ENCODE measurements around the gene NCF2. TPM values are rescaled to one million over a fixed set of nuclear protein-coding genes. Genes with fewer than 3 reads are reported as not detected.
A peak's percentile ranks its signal among the peaks of the same experiment; 100 is the strongest.

Gene NCF2
- total RNA-seq, 2 experiments from 2014 or later: 6.0 to 9.8 TPM

GRCh38 chr1:183572721-183573120 is 17.5 kb downstream of the NCF2 start:
- Mint-ChIP-seq H3K9me3 (ENCODE audit: low read depth) (no peaks in the 10 kb centered on the region), H3K27me3 (no peaks in the 10 kb centered on the region), H3K36me3 (peaks cover 1% of the 10 kb centered on the region), H3K4me1 (peaks cover 1% of the 10 kb centered on the region), H3K27ac (no peak overlapping the region), H3K4me3 (no peak overlapping the region)
- CTCF ChIA-PET: no interaction called here
- no peak for ATAC-seq
- no peak for DNase-seq

- H3K36me3 Mint-ChIP-seq: peaks cover 2% of the 10 kb centered on the region
- no peak overlapping the region for H3K4me3 Mint-ChIP-seq
- H3K27ac Mint-ChIP-seq: no peak overlapping the region
- CTCF ChIA-PET: no interaction called here
- ATAC-seq (no peak), DNase-seq (no peak)
- H3K4me1 Mint-ChIP-seq: peaks cover 6% of the 10 kb centered on the region
- no peaks in the 10 kb centered on the region for H3K9me3 Mint-ChIP-seq (ENCODE audit: low read depth)
- no peaks in the 10 kb centered on the region for H3K27me3 Mint-ChIP-seq
Measured at GRCh38 chr1:183571678-183572268, 18.5 kb downstream of the NCF2 start.

- Mint-ChIP-seq H3K9me3 (ENCODE audit: low read depth) (no peaks in the 10 kb centered on the region), H3K36me3 (peaks cover 2% of the 10 kb centered on the region), H3K4me3 (no peak overlapping the region), H3K4me1 (peaks cover 6% of the 10 kb centered on the region), H3K27me3 (no peaks in the 10 kb centered on the region), H3K27ac (no peak overlapping the region)
- ATAC-seq (no peak), DNase-seq (no peak)
- CTCF ChIA-PET: no interaction called here
Measured at GRCh38 chr1:183570451-183570850, 19.8 kb downstream of the NCF2 start.

- no peak overlapping the region for H3K4me3 Mint-ChIP-seq
- CTCF ChIA-PET: no interaction called here
- no peaks in the 10 kb centered on the region for H3K9me3 Mint-ChIP-seq (ENCODE audit: low read depth)
- H3K4me1 Mint-ChIP-seq: peaks cover 6% of the 10 kb centered on the region
- DNase-seq (no peak), ATAC-seq (no peak)
- no peaks in the 10 kb centered on the region for H3K27me3 Mint-ChIP-seq
- H3K36me3 Mint-ChIP-seq: peaks cover 2% of the 10 kb centered on the region
- no peak overlapping the region for H3K27ac Mint-ChIP-seq
Measured at GRCh38 chr1:183569801-183570200, 20.5 kb downstream of the NCF2 start.

- no peak overlapping the region for H3K27ac Mint-ChIP-seq
- ATAC-seq: no peak
- no peak for DNase-seq
- H3K4me1 Mint-ChIP-seq: peaks cover 6% of the 10 kb centered on the region
- H3K9me3 Mint-ChIP-seq (ENCODE audit: low read depth): no peaks in the 10 kb centered on the region
- H3K27me3 Mint-ChIP-seq: no peaks in the 10 kb centered on the region
- H3K36me3 Mint-ChIP-seq: peaks cover 1% of the 10 kb centered on the region
- CTCF ChIA-PET: no interaction called here
- H3K4me3 Mint-ChIP-seq: no peak overlapping the region
Measured at GRCh38 chr1:183569141-183569540, 21.1 kb downstream of the NCF2 start.

- peaks cover 1% of the 10 kb centered on the region for H3K36me3 Mint-ChIP-seq
- CTCF ChIA-PET: interaction anchor here (1.1 to 1.4 kb wide), 2 partner anchors 22 to 117 kb away, joined by 3 read pairs; partner anchors contain the start of gene NCF2
- H3K4me3 Mint-ChIP-seq: no peak overlapping the region
- DNase-seq: no peak
- no peaks in the 10 kb centered on the region for H3K9me3 Mint-ChIP-seq (ENCODE audit: low read depth)
- H3K27ac Mint-ChIP-seq: no peak overlapping the region
- peaks cover 6% of the 10 kb centered on the region for H3K4me1 Mint-ChIP-seq
- H3K27me3 Mint-ChIP-seq: no peaks in the 10 kb centered on the region
- ATAC-seq: no peak
Measured at GRCh38 chr1:183568176-183569021, 21.9 kb downstream of the NCF2 start.

- DNase-seq (no peak), ATAC-seq (peak; percentile 43)
- Mint-ChIP-seq H3K27ac (no peak overlapping the region), H3K9me3 (ENCODE audit: low read depth) (no peaks in the 10 kb centered on the region), H3K27me3 (no peaks in the 10 kb centered on the region), H3K4me1 (peaks cover 6% of the 10 kb centered on the region), H3K36me3 (peaks cover 1% of the 10 kb centered on the region), H3K4me3 (no peak overlapping the region)
- CTCF ChIA-PET: interaction anchor here (1.1 to 1.4 kb wide), 2 partner anchors 23 to 117 kb away, joined by 3 read pairs; partner anchors contain the start of gene NCF2
Measured at GRCh38 chr1:183567584-183567983, 22.7 kb downstream of the NCF2 start.

GRCh38 chr1:183566026-183566425 is 24.2 kb downstream of the NCF2 start:
- peaks cover 3% of the 10 kb centered on the region for H3K36me3 Mint-ChIP-seq
- no peaks in the 10 kb centered on the region for H3K9me3 Mint-ChIP-seq (ENCODE audit: low read depth)
- H3K4me1 Mint-ChIP-seq: peaks cover 6% of the 10 kb centered on the region
- no peak overlapping the region for H3K4me3 Mint-ChIP-seq
- CTCF ChIA-PET: no interaction called here
- no peak overlapping the region for H3K27ac Mint-ChIP-seq
- DNase-seq (no peak), ATAC-seq (no peak)
- no peaks in the 10 kb centered on the region for H3K27me3 Mint-ChIP-seq

- no peaks in the 10 kb centered on the region for H3K9me3 Mint-ChIP-seq (ENCODE audit: low read depth)
Measured at GRCh38 chr1:183565261-183565660, 25.0 kb downstream of the NCF2 start.

GRCh38 chr1:183562701-183563100 is 27.6 kb downstream of the NCF2 start:
- peaks cover 8% of the 10 kb centered on the region for H3K36me3 Mint-ChIP-seq
- no peak for ATAC-seq
- DNase-seq: no peak
- H3K4me1 Mint-ChIP-seq: peaks cover 5% of the 10 kb centered on the region
- no peak overlapping the region for H3K27ac Mint-ChIP-seq
- CTCF ChIA-PET: interaction anchor here (0.8 to 1.8 kb wide), 3 partner anchors 15 to 353 kb away, joined by 3 to 5 read pairs (median 3); no protein-coding TSS in a partner anchor
- no peaks in the 10 kb centered on the region for H3K27me3 Mint-ChIP-seq
- H3K9me3 Mint-ChIP-seq (ENCODE audit: low read depth): no peaks in the 10 kb centered on the region
- no peak overlapping the region for H3K4me3 Mint-ChIP-seq

More at GRCh38 chr1:183565261-183565660, 25.0 kb downstream of the NCF2 start:
- no peak overlapping the region for H3K27ac Mint-ChIP-seq
- H3K27me3 Mint-ChIP-seq: no peaks in the 10 kb centered on the region
- ATAC-seq (no peak), DNase-seq (no peak)
- CTCF ChIA-PET: no interaction called here
- H3K4me3 Mint-ChIP-seq: no peak overlapping the region
- peaks cover 5% of the 10 kb centered on the region for H3K36me3 Mint-ChIP-seq
- H3K4me1 Mint-ChIP-seq: peaks cover 6% of the 10 kb centered on the region

GRCh38 chr1:183559061-183559460 is 31.2 kb downstream of the NCF2 start:
- Mint-ChIP-seq H3K36me3 (peaks cover 21% of the 10 kb centered on the region), H3K9me3 (ENCODE audit: low read depth) (no peaks in the 10 kb centered on the region), H3K27me3 (no peaks in the 10 kb centered on the region), H3K4me3 (no peak overlapping the region), H3K4me1 (no peaks in the 10 kb centered on the region), H3K27ac (no peak overlapping the region)
- ATAC-seq (no peak), DNase-seq (no peak)
- CTCF ChIA-PET: interaction anchor here (1.2 kb wide), 1 partner anchor 96 kb away, joined by 3 read pairs; no protein-coding TSS in a partner anchor

GRCh38 chr1:183554577-183554976 is 35.7 kb downstream of the NCF2 start:
- Mint-ChIP-seq H3K9me3 (ENCODE audit: low read depth) (no peaks in the 10 kb centered on the region), H3K27ac (no peak overlapping the region), H3K27me3 (no peaks in the 10 kb centered on the region), H3K4me1 (peaks cover 1% of the 10 kb centered on the region), H3K4me3 (no peak overlapping the region), H3K36me3 (peaks cover 48% of the 10 kb centered on the region)
- no peak for DNase-seq
- ATAC-seq: no peak
- CTCF ChIA-PET: no interaction called here

- Mint-ChIP-seq H3K4me3 (no peak overlapping the region), H3K9me3 (ENCODE audit: low read depth) (no peaks in the 10 kb centered on the region), H3K4me1 (peaks cover 1% of the 10 kb centered on the region), H3K27me3 (no peaks in the 10 kb centered on the region), H3K27ac (no peak overlapping the region), H3K36me3 (peaks cover 52% of the 10 kb centered on the region)
- DNase-seq (no peak), ATAC-seq (no peak)
- CTCF ChIA-PET: interaction anchor here (0.6 kb wide), 1 partner anchor 75 kb away, joined by 3 read pairs; no protein-coding TSS in a partner anchor
Measured at GRCh38 chr1:183553764-183554163, 36.5 kb downstream of the NCF2 start.

GRCh38 chr1:183553331-183553730 is 36.9 kb downstream of the NCF2 start:
- DNase-seq (no peak), ATAC-seq (no peak)
- CTCF ChIA-PET: interaction anchor here (0.6 kb wide), 1 partner anchor 75 kb away, joined by 3 read pairs; no protein-coding TSS in a partner anchor
- Mint-ChIP-seq H3K4me1 (peaks cover 1% of the 10 kb centered on the region), H3K9me3 (ENCODE audit: low read depth) (no peaks in the 10 kb centered on the region), H3K4me3 (no peak overlapping the region), H3K27ac (peak overlapping the region; percentile 50), H3K36me3 (peaks cover 54% of the 10 kb centered on the region), H3K27me3 (no peaks in the 10 kb centered on the region)
